Uterus (tissue), 4 donors: ENCODE measurements around the gene PPP2R2C. TPM values are rescaled to one million over a fixed set of nuclear protein-coding genes. Genes with fewer than 3 reads are reported as not detected.

Experiments
- DNase-seq, 2 donors: peaks; one replicate each; pipeline ENCODE4 v3.0.0-alpha.2; 2019 to 2020
- H3K27ac ChIP-seq, 2 donors: fragments of 200-600 bp; sonication (generic); 1 replicate in 1 of 2; 2 replicates in 1 of 2; pipeline ENCODE4 v1.5.1; 2016 to 2018
- H3K27me3 ChIP-seq, 2 donors: fragments of 200-600 bp; sonication (generic); one replicate each; pipeline ENCODE4 v1.5.1; 2018 to 2019; ENCODE audit warnings: control low read depth in 1 of 2
- H3K36me3 ChIP-seq, 2 donors: fragments of 200-600 bp; sonication (generic); one replicate each; pipeline ENCODE4 v1.5.1; 2019; ENCODE audit warnings: control low read depth in 1 of 2
- H3K4me1 ChIP-seq, 2 donors: fragments of 200-600 bp; sonication (generic); one replicate each; pipeline ENCODE4 v1.5.1; 2018 to 2019; ENCODE audit warnings: control low read depth in 1 of 2
- H3K4me3 ChIP-seq, 2 donors: fragments of 200-600 bp; sonication (generic); 1 replicate in 1 of 2; 2 replicates in 1 of 2; pipeline ENCODE4 v1.5.1; 2018 to 2019; ENCODE audit warnings: mild to moderate bottlenecking in 1 of 2
- H3K9me3 ChIP-seq, 2 donors: fragments of 200-600 bp; sonication (generic); one replicate each; pipeline ENCODE4 v1.5.1; 2019; ENCODE audit warnings: control low read depth in 1 of 2
- POLR2A ChIP-seq, 2 donors: fragments of 450-650 bp; IDR thresholded peaks; one replicate each; pipeline ENCODE4 v1.6.1; 2016; ENCODE audit warnings: antibody characterized with exemption in 2 of 2, mild to moderate bottlenecking in 1 of 2, moderate library complexity in 1 of 2
- intact Hi-C: fragments of 100-400 bp; cut with DNase I; formaldehyde crosslinking; loops from one replicate; pipeline ENCODE4 v1.15.1; 2023; ENCODE audit warnings: low total_unique reads
- total RNA-seq, 4 donors: library from RNA; depleted of rRNA in 3 of 4; stranded (reverse); fragments of >200 nt in 3 of 4; gene quantifications; one replicate each; pipeline versions ENCODE4 v1.1.0 to v1.2.4, GENCODE V29; 2014 to 2023
- TF ChIP-seq, protein P1 (sequence below), 4 experiments: fragments of 200-600 bp in 2 of 4; fragments of 450-650 bp in 2 of 4; sonication (generic) in 2 of 4; IDR thresholded peaks; one replicate each; pipeline ENCODE4 v1.5.1; 2016 to 2019; ENCODE audit warnings: antibody characterized with exemption in 4 of 4, mild to moderate bottlenecking in 2 of 4, moderate library complexity in 1 of 4
- donor health status: DM: yes; HTN: yes; CAD: no.

Gene PPP2R2C
- total RNA-seq, 4 donors from 2014 or later = 2.9 to 49.1 (median 27.3) TPM

DNA sequence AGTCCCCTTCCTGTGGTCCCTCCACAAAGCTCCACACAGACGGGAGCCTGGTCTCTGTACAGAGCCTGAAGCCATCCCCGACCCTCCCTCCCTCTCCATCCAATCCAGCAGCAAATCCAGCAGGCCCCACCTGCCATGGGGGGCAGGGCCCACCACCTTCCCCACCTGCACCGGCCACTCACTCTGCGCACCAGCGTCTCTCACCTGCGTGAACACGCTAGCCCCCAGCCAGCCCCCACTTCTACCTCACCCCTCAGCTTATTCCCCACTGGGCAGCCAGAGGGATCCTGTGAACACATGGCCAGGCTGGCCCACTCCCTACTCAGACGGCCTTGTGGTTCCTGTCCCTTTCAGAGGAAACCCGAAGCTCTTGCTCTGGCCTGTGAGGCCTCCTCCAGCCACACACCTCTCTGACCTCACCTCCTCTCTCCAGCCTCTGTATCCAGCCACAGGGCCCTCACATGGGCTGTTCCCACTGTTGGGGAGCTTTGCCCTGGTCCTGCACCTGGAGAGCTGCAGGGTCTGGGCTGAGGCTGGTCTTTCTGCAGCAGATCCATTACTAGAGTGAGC is 131.9 kb downstream of the PPP2R2C start:
- no peak for TF ChIP-seq POLR2A (IDR thresholded peaks at IDR 0.05)
- TF ChIP-seq, protein P1, sequence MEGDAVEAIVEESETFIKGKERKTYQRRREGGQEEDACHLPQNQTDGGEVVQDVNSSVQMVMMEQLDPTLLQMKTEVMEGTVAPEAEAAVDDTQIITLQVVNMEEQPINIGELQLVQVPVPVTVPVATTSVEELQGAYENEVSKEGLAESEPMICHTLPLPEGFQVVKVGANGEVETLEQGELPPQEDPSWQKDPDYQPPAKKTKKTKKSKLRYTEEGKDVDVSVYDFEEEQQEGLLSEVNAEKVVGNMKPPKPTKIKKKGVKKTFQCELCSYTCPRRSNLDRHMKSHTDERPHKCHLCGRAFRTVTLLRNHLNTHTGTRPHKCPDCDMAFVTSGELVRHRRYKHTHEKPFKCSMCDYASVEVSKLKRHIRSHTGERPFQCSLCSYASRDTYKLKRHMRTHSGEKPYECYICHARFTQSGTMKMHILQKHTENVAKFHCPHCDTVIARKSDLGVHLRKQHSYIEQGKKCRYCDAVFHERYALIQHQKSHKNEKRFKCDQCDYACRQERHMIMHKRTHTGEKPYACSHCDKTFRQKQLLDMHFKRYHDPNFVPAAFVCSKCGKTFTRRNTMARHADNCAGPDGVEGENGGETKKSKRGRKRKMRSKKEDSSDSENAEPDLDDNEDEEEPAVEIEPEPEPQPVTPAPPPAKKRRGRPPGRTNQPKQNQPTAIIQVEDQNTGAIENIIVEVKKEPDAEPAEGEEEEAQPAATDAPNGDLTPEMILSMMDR (IDR thresholded peaks at IDR 0.05) = no peak
- Histone ChIP-seq H3K36me3 (no peaks in the 10 kb centered on the region), H3K27ac (no peak overlapping the region), H3K4me1 (no peaks in the 10 kb centered on the region), H3K9me3 (no peaks in the 10 kb centered on the region), H3K27me3 (no peaks in the 10 kb centered on the region), H3K4me3 (no peak overlapping the region)
- intact Hi-C loops = no loop called here
- no peak for DNase-seq

DNA sequence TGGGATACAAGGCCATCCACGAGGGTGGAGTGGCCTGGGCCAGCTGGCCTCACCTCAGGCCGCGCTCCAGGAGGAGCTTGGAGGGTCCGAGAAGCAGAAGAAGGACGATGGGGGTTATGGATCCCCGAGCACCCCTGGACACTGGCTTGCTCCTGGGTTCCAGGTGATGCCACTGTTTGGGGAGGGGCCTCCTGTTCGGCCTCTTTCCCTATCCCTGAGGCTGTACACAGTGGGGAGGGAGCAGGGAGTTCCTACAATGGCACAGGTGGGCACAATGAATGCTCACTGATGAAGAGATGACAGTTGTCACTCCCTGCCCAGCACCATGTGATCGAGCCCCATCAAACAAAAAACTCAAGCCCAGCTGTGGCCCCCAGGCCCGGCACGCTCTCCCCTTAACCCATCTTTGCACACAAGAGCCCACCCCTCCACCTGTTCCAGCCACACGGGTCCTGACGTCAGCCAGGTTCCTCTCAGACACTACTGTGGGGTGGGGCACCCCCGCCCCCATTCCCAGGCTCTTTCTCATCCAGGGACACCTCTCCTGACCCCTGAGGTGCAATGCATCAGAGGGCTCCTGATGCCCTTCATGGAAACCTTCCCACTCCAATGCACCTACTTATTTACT is 132.5 kb downstream of the PPP2R2C start:
- TF ChIP-seq, protein P1 (IDR thresholded peaks at IDR 0.05) = no peak
- TF ChIP-seq POLR2A (IDR thresholded peaks at IDR 0.05) = no peak
- Histone ChIP-seq H3K27me3 (no peaks in the 10 kb centered on the region), H3K36me3 (no peaks in the 10 kb centered on the region), H3K4me3 (no peak overlapping the region), H3K9me3 (no peaks in the 10 kb centered on the region), H3K27ac (no peak overlapping the region), H3K4me1 (no peaks in the 10 kb centered on the region)
- no peak for DNase-seq
- intact Hi-C loops = loop anchor here (10.0 kb wide), 1 partner anchor 205 kb away; no protein-coding TSS in a partner anchor

DNA sequence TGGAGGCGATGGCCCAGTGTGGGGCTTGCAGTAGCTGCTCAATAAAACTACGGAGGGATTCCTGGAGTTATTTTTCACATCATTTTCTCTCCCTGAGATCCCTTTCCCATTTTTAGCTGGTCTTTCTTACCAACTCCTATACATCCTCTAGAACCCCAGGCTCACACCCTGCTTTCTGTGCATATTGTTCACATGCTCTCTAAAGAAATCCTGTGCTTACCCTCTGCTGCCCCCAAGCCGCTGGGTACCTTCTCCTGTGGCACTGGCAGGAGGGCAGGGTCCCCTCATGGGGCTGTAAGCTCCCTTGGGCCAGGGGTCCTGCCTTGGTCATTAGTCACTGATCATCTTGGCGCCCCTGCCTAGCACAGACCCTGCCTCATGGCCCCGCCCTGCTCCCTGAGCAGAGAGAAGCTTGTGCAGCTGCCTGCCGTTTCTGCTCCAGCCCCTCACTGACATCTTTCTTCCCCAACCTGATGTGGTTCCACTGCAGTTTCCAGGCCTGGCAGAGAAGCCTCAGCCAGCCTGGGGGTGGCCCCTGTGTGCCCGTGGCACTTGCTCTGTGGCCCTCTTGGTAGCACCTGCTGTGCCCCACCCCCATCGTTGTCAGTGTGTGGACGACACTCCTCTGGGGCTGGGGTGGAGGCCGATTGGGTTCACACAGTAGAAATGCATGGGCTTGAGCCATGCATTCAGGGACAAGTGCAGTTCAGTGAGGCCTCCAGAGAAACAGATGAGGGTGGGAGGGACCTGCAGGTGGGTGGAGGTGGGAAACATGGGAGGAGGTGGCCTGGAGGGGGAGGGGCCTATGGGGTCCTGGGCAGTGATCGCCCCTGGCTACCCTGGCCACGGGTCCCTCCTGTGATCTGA is 133.2 kb downstream of the PPP2R2C start:
- Histone ChIP-seq H3K9me3 (no peaks in the 10 kb centered on the region), H3K27ac (no peak overlapping the region), H3K4me1 (no peaks in the 10 kb centered on the region), H3K27me3 (no peaks in the 10 kb centered on the region), H3K36me3 (no peaks in the 10 kb centered on the region), H3K4me3 (no peak overlapping the region)
- intact Hi-C loops = loop anchor here (10.0 kb wide), 1 partner anchor 206 kb away; no protein-coding TSS in a partner anchor
- TF ChIP-seq POLR2A (IDR thresholded peaks at IDR 0.05) = no peak
- TF ChIP-seq, protein P1 (IDR thresholded peaks at IDR 0.05) = no peak
- DNase-seq = no peak

DNA sequence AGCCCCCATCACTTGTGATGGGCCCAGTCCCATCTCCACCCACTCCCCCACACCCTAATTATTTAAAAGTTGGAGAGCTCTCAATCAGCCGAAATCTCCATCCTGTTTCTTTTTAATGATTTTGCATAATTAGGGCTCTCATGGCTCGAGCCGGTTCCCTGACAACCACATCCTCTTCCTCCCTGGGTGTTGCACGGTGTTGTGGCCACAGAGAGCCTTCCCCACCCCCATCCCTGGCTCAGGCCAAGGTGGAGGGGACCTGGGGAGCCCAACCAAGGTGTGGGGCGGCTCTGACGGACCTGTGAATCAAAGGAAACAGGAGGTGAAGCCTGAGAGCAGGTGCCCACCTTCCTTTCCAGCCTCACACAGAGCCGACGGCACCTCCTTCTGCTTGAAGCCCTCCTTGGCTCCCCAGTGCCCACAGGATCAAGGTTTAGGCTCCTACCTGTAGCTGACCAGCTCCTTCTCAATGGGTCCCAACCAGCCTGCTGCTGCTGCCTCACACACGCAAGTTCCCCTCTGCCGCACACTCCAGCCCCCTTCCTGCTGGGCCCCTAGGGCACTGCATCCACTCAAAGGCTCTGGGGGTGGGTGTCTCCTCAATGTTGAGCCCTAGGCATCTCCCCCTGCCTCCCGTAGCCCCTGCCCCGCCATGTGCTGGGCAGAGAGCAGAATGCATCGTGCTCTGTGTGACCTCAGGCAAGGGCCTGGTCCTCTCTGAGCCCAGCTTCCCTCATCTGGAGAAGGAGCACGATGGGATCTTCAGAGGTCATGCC is 134.1 kb downstream of the PPP2R2C start:
- no peak overlapping the region for H3K27ac ChIP-seq
- H3K9me3 ChIP-seq = no peaks in the 10 kb centered on the region
- DNase-seq = no peak
- no peak for TF ChIP-seq POLR2A (IDR thresholded peaks at IDR 0.05)
- TF ChIP-seq, protein P1 (IDR thresholded peaks at IDR 0.05) = no peak
- no peaks in the 10 kb centered on the region for H3K4me1 ChIP-seq
- intact Hi-C loops = loop anchor here (10.0 kb wide), 1 partner anchor 206 kb away; no protein-coding TSS in a partner anchor
- no peak overlapping the region for H3K4me3 ChIP-seq
- H3K36me3 ChIP-seq = no peaks in the 10 kb centered on the region
- no peaks in the 10 kb centered on the region for H3K27me3 ChIP-seq
